K562 (cell line): Measurements from ENCODE around the gene SAT2. TPM values are rescaled to one million over a fixed set of nuclear protein-coding genes. Genes with fewer than 3 reads are reported as not detected.

Experiments
- ATAC-seq: fragments of 200-7000 bp; cut with Tn5 transposase; 3 replicates; pipeline ENCODE4 v1.9.1; 2020; ENCODE audit warnings: moderate library complexity
- BruUV-seq: library from RNA; stranded (reverse); fragments of 400-500 nt; replicated peaks from 2 replicates; lab custom pipeline; 2021; lab: Mats Ljungman, UMichigan
- CTCF ChIA-PET: fragments of 300-600 bp; formaldehyde crosslinking; extraction: SDS; loops from one replicate; lab custom pipeline; 2021; ENCODE audit warnings: low intra/inter-chr PET ratio; lab: Yijun Ruan, JAX
- POLR2A ChIA-PET: fragments of 300-600, 350-650 bp; sonication (Branson Sonifier 250); formaldehyde crosslinking; extraction: SDS; loops from one replicate; lab custom pipeline; 2021; ENCODE audit warnings: antibody characterized with exemption, inconsistent platforms; lab: Yijun Ruan, JAX
- DNase-seq, 4 experiments: peaks; one replicate each; pipeline versions ENCODE4 v3.0.0 to v3.0.0-alpha.2; 2011 to 2018; ENCODE audit warnings: low spot score in 3 of 4, mixed read lengths in 3 of 4; ENCODE audit errors: extremely low read depth in 1 of 4
- FAIRE-seq: peaks from 2 replicates; lab custom pipeline; 2011; peaks lifted over from hg19 to GRCh38; lab: Jason Lieb, UNC
- H2AFZ ChIP-seq: 2 replicates; pipeline ENCODE4 v1.6.0; 2011; ENCODE audit warnings: low read depth, low read length, control low read depth, inconsistent platforms
- H3K27ac ChIP-seq: fragments of 200-600 bp; 3 replicates; pipeline ENCODE4 v1.8.0; 2011; ENCODE audit warnings: low read depth, mild to moderate bottlenecking, control low read depth, inconsistent platforms, low read length, moderate library complexity, mixed read lengths; ENCODE audit errors: extremely low read depth
- H3K27me3 ChIP-seq, 2 experiments: fragments of 300-600 bp in 1 of 2; 2 replicates in 1 of 2; 3 replicates in 1 of 2; pipeline versions ENCODE4 v1.6.0 to v1.8.0; 2011; ENCODE audit warnings: inconsistent platforms in 2 of 2, low read length in 2 of 2, mild to moderate bottlenecking in 1 of 2, mixed read lengths in 1 of 2, moderate library complexity in 1 of 2; ENCODE audit not compliant: control insufficient read depth in 2 of 2, insufficient read depth in 2 of 2
- H3K36me3 ChIP-seq: fragments of 300-600 bp; 3 replicates; pipeline ENCODE4 v1.8.0; 2011; ENCODE audit warnings: mild to moderate bottlenecking, low read length, inconsistent platforms; ENCODE audit not compliant: control insufficient read depth, insufficient read depth
- H3K4me1 ChIP-seq, 2 experiments: fragments of 200-600 bp in 1 of 2; replicated peaks in 1 of 2; 2 replicates in 1 of 2; 3 replicates in 1 of 2; pipeline versions ENCODE4 v1.5.1 to v1.8.0; 2011; ENCODE audit warnings: inconsistent platforms in 2 of 2, low read length in 2 of 2, mild to moderate bottlenecking in 1 of 2, mixed read lengths in 1 of 2, moderate library complexity in 1 of 2; ENCODE audit not compliant: control insufficient read depth in 2 of 2, insufficient read depth in 2 of 2
- H3K4me2 ChIP-seq: 2 replicates; pipeline ENCODE4 v1.6.1; 2011; ENCODE audit warnings: low read length, control low read depth, inconsistent platforms, mixed read lengths; ENCODE audit not compliant: insufficient read depth
- H3K4me3 ChIP-seq: fragments of 200-600 bp; sonication (generic), shearing (Covaris generic); 2 replicates; pipeline ENCODE4 v1.5.1; 2016; ENCODE audit warnings: control low read depth, inconsistent platforms
- H3K79me2 ChIP-seq: fragments of 200-600 bp; 3 replicates; pipeline ENCODE4 v1.8.0; 2011; ENCODE audit warnings: low read length, inconsistent platforms; ENCODE audit not compliant: control insufficient read depth, insufficient read depth
- H3K9ac ChIP-seq, 2 experiments: 2 replicates each; pipeline versions ENCODE4 v1.6.0 to v1.6.1; 2011; ENCODE audit warnings: low read depth in 2 of 2, low read length in 2 of 2, control low read depth in 1 of 2, inconsistent platforms in 1 of 2, mild to moderate bottlenecking in 1 of 2, mixed read lengths in 1 of 2; ENCODE audit not compliant: insufficient read depth in 1 of 2
- H3K9me1 ChIP-seq: one replicate; pipeline ENCODE4 v1.6.0; 2011; ENCODE audit warnings: inconsistent platforms, mild to moderate bottlenecking, low read length, moderate library complexity; ENCODE audit not compliant: control insufficient read depth, insufficient read depth
- H3K9me3 ChIP-seq: replicated peaks from 2 replicates; pipeline ENCODE4 v1.5.1; 2011; ENCODE audit warnings: low read depth, low read length, inconsistent platforms; ENCODE audit not compliant: control insufficient read depth, insufficient read depth
- H4K20me1 ChIP-seq: replicated peaks from 2 replicates; pipeline ENCODE4 v1.6.1; 2011; ENCODE audit warnings: low read length, inconsistent platforms, mixed read lengths; ENCODE audit not compliant: control insufficient read depth, insufficient read depth
- CBFA2T2 ChIP-seq: fragments of 450-650 bp; conservative IDR thresholded peaks from 2 replicates; pipeline ENCODE4 v1.6.1; 2017; ENCODE audit warnings: mild to moderate bottlenecking
- CXXC5 ChIP-seq: fragments of 250-450 bp; sonication (Bioruptor Pico); IDR thresholded peaks from 2 replicates; pipeline ENCODE4 v1.8.0; 2022; ENCODE audit warnings: inconsistent platforms, mild to moderate bottlenecking, moderate library complexity
- DPF2 ChIP-seq: fragments of 450-650 bp; IDR thresholded peaks from 2 replicates; pipeline ENCODE4 v1.6.1; 2016
- E2F6 ChIP-seq, 2 experiments: IDR thresholded peaks; 2 replicates each; pipeline ENCODE4 v1.6.1; 2011; ENCODE audit warnings: borderline replicate concordance in 1 of 2, control low read depth in 1 of 2, low read depth in 1 of 2, low read length in 1 of 2, mild to moderate bottlenecking in 1 of 2, mixed read lengths in 1 of 2, moderate library complexity in 1 of 2; ENCODE audit not compliant: insufficient read depth in 1 of 2, insufficient read length in 1 of 2, poor library complexity in 1 of 2, severe bottlenecking in 1 of 2; ENCODE audit errors: extremely low read depth in 1 of 2
- FOXJ3 ChIP-seq: sonication (generic); formaldehyde crosslinking; IDR thresholded peaks from 2 replicates; pipeline ENCODE4 v1.4.0; 2020; ENCODE audit warnings: mild to moderate bottlenecking, missing genetic modification reagents
- HMGN3 ChIP-seq: IDR thresholded peaks from 2 replicates; pipeline ENCODE4 v1.6.1; 2011; ENCODE audit warnings: borderline replicate concordance, low read depth, mild to moderate bottlenecking, mixed read lengths, low read length; ENCODE audit not compliant: insufficient read length; ENCODE audit errors: extremely low read depth
- KHSRP ChIP-seq: fragments of 450-650 bp; IDR thresholded peaks from 2 replicates; pipeline ENCODE4 v1.6.1; 2017
- MAX ChIP-seq: sonication (generic); formaldehyde crosslinking; IDR thresholded peaks from 2 replicates; pipeline ENCODE4 v1.9.0; 2022; ENCODE audit warnings: mild to moderate bottlenecking, missing genetic modification reagents
- MECOM ChIP-seq: fragments of 250-450 bp; sonication (Bioruptor Pico); IDR thresholded peaks from 2 replicates; pipeline ENCODE4 v1.8.0; 2022; ENCODE audit warnings: inconsistent platforms
- MED1 ChIP-seq: sonication (generic); formaldehyde crosslinking; IDR thresholded peaks from 2 replicates; pipeline ENCODE4 v1.8.1; 2023; ENCODE audit warnings: missing genetic modification reagents, borderline replicate concordance
- MTA3 ChIP-seq: fragments of 450-650 bp; formaldehyde crosslinking; IDR thresholded peaks from 2 replicates; pipeline ENCODE4 v1.6.1; 2017; ENCODE audit warnings: mild to moderate bottlenecking, borderline replicate concordance
- NONO ChIP-seq, 2 experiments: fragments of 200-400 bp in 1 of 2; fragments of 450-650 bp in 1 of 2; formaldehyde crosslinking in 1 of 2; IDR thresholded peaks; 2 replicates each; pipeline ENCODE4 v1.6.1; 2017; ENCODE audit warnings: low read depth in 2 of 2, mild to moderate bottlenecking in 2 of 2, moderate library complexity in 2 of 2, low read length in 1 of 2
- PHTF2 ChIP-seq: fragments of 250-450 bp; sonication (Bioruptor Pico); IDR thresholded peaks from 2 replicates; pipeline ENCODE4 v1.5.0; 2021; ENCODE audit warnings: mild to moderate bottlenecking
- SP1 ChIP-seq: sonication (generic); formaldehyde crosslinking; IDR thresholded peaks from 2 replicates; pipeline ENCODE4 v1.8.1; 2022; ENCODE audit warnings: mild to moderate bottlenecking, missing genetic modification reagents
- SREBF2 ChIP-seq: sonication (generic); formaldehyde crosslinking; IDR thresholded peaks from 2 replicates; pipeline ENCODE4 v1.4.0; 2020; ENCODE audit warnings: mild to moderate bottlenecking, missing genetic modification reagents
- STAT5A ChIP-seq: IDR thresholded peaks from 2 replicates; pipeline ENCODE4 v1.6.1; 2012; ENCODE audit warnings: low read length, inconsistent platforms, borderline replicate concordance
- TAF1 ChIP-seq: IDR thresholded peaks from 2 replicates; pipeline ENCODE4 v1.6.1; 2011; ENCODE audit warnings: mild to moderate bottlenecking, low read length, moderate library complexity; ENCODE audit not compliant: insufficient read depth, control insufficient read depth, severe bottlenecking; ENCODE audit errors: extremely low read depth
- TBL1XR1 ChIP-seq, 2 experiments: IDR thresholded peaks; 2 replicates each; pipeline ENCODE4 v1.6.1; 2012; ENCODE audit warnings: improper control_type of control experiment in 2 of 2, low read length in 2 of 2, mild to moderate bottlenecking in 1 of 2
- TCF3 ChIP-seq: sonication (generic); formaldehyde crosslinking; IDR thresholded peaks from 2 replicates; pipeline ENCODE4 v1.4.0; 2020; ENCODE audit warnings: mild to moderate bottlenecking, missing genetic modification reagents
- ZNF174 ChIP-seq: fragments of 250-450 bp; sonication (Bioruptor Pico); IDR thresholded peaks from 2 replicates; pipeline ENCODE4 v1.4.0; 2020; ENCODE audit warnings: mild to moderate bottlenecking
- WGBS: fragments of 100-300 bp; shearing (Covaris generic); methylation state at CpG from one replicate; pipeline ENCODE4 v1.1.6; 2016; ENCODE audit warnings: low coverage, mixed read lengths; ENCODE audit not compliant: insufficient coverage; ENCODE audit errors: missing lambda C conversion rate; 5-methylcytosine and 5-hydroxymethylcytosine counted together
- in situ Hi-C: fragments of 300-500 bp; cut with MboI; formaldehyde crosslinking; loops from 4 replicates; pipeline ENCODE4 v1.15.0; 2018; ENCODE audit warnings: inconsistent platforms, mixed read lengths
- intact Hi-C: fragments of 100-400 bp; cut with micrococcal nuclease; formaldehyde crosslinking; loops from 2 replicates; pipeline ENCODE4 v1.14.2; 2022
- polyA plus RNA-seq, 8 experiments: library from polyadenylated mRNA; depleted of rRNA in 4 of 8; stranded (reverse) in 5 of 8; unstranded in 3 of 8; fragments of >200 nt; fragmentation: Nextera tagmentation in 2 of 8; fragmentation: Illumina TruSeq in 1 of 8; extraction: Ambion mirVana in 2 of 8; extraction: Trizol in 1 of 8; gene quantifications; 2 replicates each; pipeline versions ENCODE4 v1.2.1 to v1.2.3, GENCODE V29; 2011 to 2014; ENCODE audit warnings: inconsistent platforms in 1 of 8, missing spikeins in 1 of 8
- total RNA-seq, 7 experiments: library from RNA; depleted of rRNA in 6 of 7; stranded (reverse); fragments of >200 nt in 6 of 7; fragmentation: Illumina TruSeq in 2 of 7; extraction: Trizol in 2 of 7; gene quantifications; 2 replicates each; pipeline versions ENCODE4 v1.2.1 to v1.2.3, GENCODE V29; 2011 to 2021; ENCODE audit warnings: low replicate concordance in 1 of 7

Gene SAT2
- total and polyA plus RNA-seq, 9 of the 15 experiments (the other 6 are each of a cell fraction or from before 2014, with no cell fraction given) = 2.0 to 8.0 (median 5.3) TPM

- intact Hi-C loops = no loop called here
- peak within 1 kb of the TSS; percentile 94 for H2AFZ ChIP-seq
- peak; percentile 84 for TF ChIP-seq MTA3
- TF ChIP-seq TBL1XR1 (IDR thresholded peaks at IDR 0.05; ENCODE audit: low read length in 2 of 2) = 0 out of 4 replicates have a peak, but pooled peaks of 1 of the 2 experiments have one; percentile 12
- TF ChIP-seq SP1 (CRISPR knock-in tag) = peak; percentile 44; the same call in 1 of the 2 replicates
- peak; percentile 49; the same call in 1 of the 2 replicates for TF ChIP-seq TCF3 (CRISPR knock-in tag)
- TF ChIP-seq KHSRP = no peak
- TF ChIP-seq MED1 (CRISPR knock-in tag) = no peak
- TF ChIP-seq STAT5A = no peak
- TF ChIP-seq CXXC5 = 0 out of 2 replicates have a peak, but pooled peaks have one; percentile 28
- TF ChIP-seq MAX (CRISPR knock-in tag) = no peak
- TF ChIP-seq DPF2 = peak; percentile 52
- peak; percentile 38 for TF ChIP-seq TAF1
- peak in 1 of 2 experiments; percentile 51; a peak in 1 of 4 replicates for TF ChIP-seq NONO (IDR thresholded peaks at IDR 0.05; ENCODE audit: low read depth in 2 of 2, low read length in 1 of 2)
- peak; percentile 26 for TF ChIP-seq HMGN3
- no peak for TF ChIP-seq ZNF174
- no peak for TF ChIP-seq PHTF2 (CRISPR knock-in tag)
- TF ChIP-seq E2F6 (IDR thresholded peaks at IDR 0.05; ENCODE audit: borderline replicate concordance in 1 of 2, extremely low read depth in 1 of 2, insufficient read depth in 1 of 2, insufficient read length in 1 of 2, low read depth in 1 of 2, low read length in 1 of 2, poor library complexity in 1 of 2, severe bottlenecking in 1 of 2) = peak in 1 of 2 experiments; percentile 9
- peak; percentile 69 for TF ChIP-seq CBFA2T2
- TF ChIP-seq MECOM (CRISPR knock-in tag) = peak; percentile 11; the same call in 1 of the 2 replicates
- no peak for TF ChIP-seq FOXJ3
- TF ChIP-seq SREBF2 = no peak
Measured at GRCh38 chr17:7650509-7651096, 23.0 kb upstream of the SAT2 start, which contains the start of gene ATP1B2. TSS of gene ATP1B2 (plus strand) at chr17:7650926. CDS start at chr17:7651519, 593 bp downstream.

More at GRCh38 chr17:7650509-7651096, 23.0 kb upstream of the SAT2 start, which contains the start of gene ATP1B2:
- WGBS = 2% methylated on average over 11 of the region's 34 CpGs
- Histone ChIP-seq H3K9me3 (no peaks in the 10 kb centered on the region), H3K9ac (peak within 1 kb of the TSS; percentile 59 to 89), H3K36me3 (no peaks in the 10 kb centered on the region), H3K79me2 (no peaks in the 10 kb centered on the region), H3K4me3 (peak within 1 kb of the TSS; percentile 39), H3K4me1 (peaks cover 18 to 47% of the 10 kb centered on the region in 2 experiments; a peak in 4 of 5 replicates), H3K4me2 (peak within 1 kb of the TSS; percentile 85), H3K27me3 (no peaks in the 10 kb centered on the region), H3K27ac (peak within 1 kb of the TSS; percentile 67), H3K9me1 (no peaks in the 10 kb centered on the region), H4K20me1 (no peaks in the 10 kb centered on the region; the same call in 1 of the 2 replicates)
- ATAC-seq (peak; percentile 96), DNase-seq (peak; percentile 93 to 97 (median 96)), FAIRE-seq (peak; percentile 94)
- no TSS peak for BruUV-seq
- ChIA-PET POLR2A (interaction anchor here (0.6 to 2.9 kb wide), 16 partner anchors 9 to 436 kb away, joined by 3 to 41 read pairs (median 4); partner anchors contain the start of genes CD68, MPDU1, SHBG and TP53), CTCF (no interaction called here)
- in situ Hi-C loops = no loop called here
